Osteoblast (primary cell): ENCODE measurements around the gene ZSCAN22. TPM values are rescaled to one million over a fixed set of nuclear protein-coding genes. Genes with fewer than 3 reads are reported as not detected.

Source experiments
- DNase-seq: peaks from one replicate; pipeline ENCODE4 v3.0.0; 2011; ENCODE audit warnings: low spot score, mixed read lengths; ENCODE audit not compliant: insufficient read length; ENCODE audit errors: missing footprints
- H2AFZ ChIP-seq: 2 replicates; pipeline ENCODE4 v1.6.0; 2011; ENCODE audit warnings: mild to moderate bottlenecking, low read length
- H3K27ac ChIP-seq: 2 replicates; pipeline ENCODE4 v1.5.1; 2011; ENCODE audit warnings: mild to moderate bottlenecking, low read depth, low read length, moderate library complexity
- H3K27me3 ChIP-seq: 2 replicates; pipeline ENCODE4 v1.6.0; 2012; ENCODE audit warnings: mild to moderate bottlenecking, control low read depth, inconsistent platforms, low read length, moderate library complexity; ENCODE audit not compliant: insufficient read depth
- H3K36me3 ChIP-seq: 2 replicates; pipeline ENCODE4 v1.5.1; 2011; ENCODE audit warnings: mild to moderate bottlenecking, low read length, control low read depth, moderate library complexity; ENCODE audit not compliant: insufficient read depth
- H3K4me1 ChIP-seq: 2 replicates; pipeline ENCODE4 v1.5.1; 2011; ENCODE audit warnings: mild to moderate bottlenecking, low read length, control low read depth, moderate library complexity; ENCODE audit not compliant: insufficient read depth
- H3K4me2 ChIP-seq: 2 replicates; pipeline ENCODE4 v1.6.0; 2011; ENCODE audit warnings: mild to moderate bottlenecking, low read length; ENCODE audit not compliant: insufficient read depth
- H3K4me3 ChIP-seq: fragments of 200-600 bp; sonication (generic); 3 replicates; pipeline ENCODE4 v1.5.1; 2012; ENCODE audit warnings: mild to moderate bottlenecking, low read length, inconsistent platforms; ENCODE audit not compliant: insufficient read depth
- H3K79me2 ChIP-seq: 2 replicates; pipeline ENCODE4 v1.6.0; 2012; ENCODE audit warnings: mild to moderate bottlenecking, low read length, control low read depth, inconsistent platforms; ENCODE audit not compliant: insufficient read depth
- H3K9me3 ChIP-seq: 2 replicates; pipeline ENCODE4 v1.5.1; 2011; ENCODE audit warnings: low read depth, low read length, control low read depth
- H4K20me1 ChIP-seq: 2 replicates; pipeline ENCODE4 v1.6.0; 2012; ENCODE audit warnings: mild to moderate bottlenecking, low read length, control low read depth; ENCODE audit not compliant: insufficient read depth
- CTCF ChIP-seq: IDR thresholded peaks from 2 replicates; pipeline ENCODE4 v1.5.1; 2011; ENCODE audit warnings: mild to moderate bottlenecking, low read depth, low read length, moderate library complexity; ENCODE audit errors: extremely low read depth
- total RNA-seq: library from RNA; depleted of rRNA; stranded (reverse); fragments of >200 nt; gene quantifications from 2 replicates; pipeline ENCODE4 v1.2.3, GENCODE V29; 2012

ZSCAN22 gene
- total RNA-seq, 1 donor = 2.5 TPM

GRCh38 chr19:58380037-58380661 is 53.4 kb downstream of the ZSCAN22 start:
- Histone ChIP-seq H3K4me2 (peak overlapping the region; percentile 85), H3K27me3 (no peaks in the 10 kb centered on the region), H3K36me3 (no peaks in the 10 kb centered on the region), H3K27ac (peak overlapping the region; percentile 92), H3K4me1 (peaks cover 15% of the 10 kb centered on the region), H3K79me2 (peaks cover 25% of the 10 kb centered on the region), H4K20me1 (no peaks in the 10 kb centered on the region), H3K9me3 (no peaks in the 10 kb centered on the region), H2AFZ (peak overlapping the region; percentile 94), H3K4me3 (peak overlapping the region; percentile 96)
- peak; percentile 66 for DNase-seq
- TF ChIP-seq CTCF = no peak

DNA sequence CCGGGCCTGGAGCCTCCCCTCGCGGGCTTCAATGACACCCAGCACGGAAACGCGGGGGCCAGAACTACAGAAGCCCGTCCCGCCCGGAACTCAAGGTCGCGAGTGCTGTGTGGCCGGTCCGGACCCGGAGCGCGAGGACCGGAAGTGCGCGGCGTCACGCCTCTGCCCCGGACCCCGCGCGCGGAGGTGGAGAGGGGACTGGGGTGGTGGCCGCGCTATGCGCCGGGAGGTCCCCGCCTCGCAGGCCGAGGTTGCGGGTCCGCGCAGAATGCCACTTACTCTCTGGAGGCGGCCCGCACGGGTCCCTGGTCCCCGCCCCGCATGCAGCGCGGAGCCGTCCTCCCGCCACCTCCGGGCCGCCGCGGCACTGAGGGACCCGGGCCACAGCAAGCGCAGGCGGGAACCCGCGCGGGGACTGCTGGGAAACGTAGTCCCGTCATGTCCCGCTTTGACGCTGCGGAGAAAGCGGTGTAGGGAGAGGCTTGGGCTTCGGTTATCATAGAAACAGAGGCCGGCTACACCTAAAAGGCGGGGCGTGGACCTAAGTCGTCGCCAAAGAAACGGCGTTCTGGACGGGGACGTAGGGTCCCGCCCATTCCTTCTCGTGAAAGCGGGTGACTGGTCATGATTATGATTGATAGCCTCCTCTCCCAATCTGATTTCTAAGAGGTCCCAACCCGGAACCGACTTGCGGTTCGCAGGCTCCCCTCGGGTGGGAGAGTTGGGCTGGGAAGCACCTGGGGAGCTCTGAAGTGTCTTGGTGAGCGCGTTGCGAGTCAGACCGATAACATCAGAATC is 54.1 kb downstream of the ZSCAN22 start, which contains the start of gene ZNF837:
Gene ZNF837 (minus strand): TSS at position 369 of the 798 bp plus-strand sequence. CDS start 11,698 bp downstream, outside the sequence.
- peak; percentile 99 for DNase-seq
- H3K36me3 ChIP-seq = no peaks in the 10 kb centered on the region
- peak within 1 kb of the TSS; percentile 96 for H3K4me3 ChIP-seq
- H3K27me3 ChIP-seq = no peaks in the 10 kb centered on the region
- no peak for TF ChIP-seq CTCF
- H3K27ac ChIP-seq = peak within 1 kb of the TSS; percentile 92
- H2AFZ ChIP-seq = peak within 1 kb of the TSS; percentile 94
- peaks cover 32% of the 10 kb centered on the region for H3K79me2 ChIP-seq
- no peaks in the 10 kb centered on the region for H4K20me1 ChIP-seq
- no peaks in the 10 kb centered on the region for H3K9me3 ChIP-seq
- H3K4me2 ChIP-seq = peak within 1 kb of the TSS; percentile 85
- peaks cover 21% of the 10 kb centered on the region for H3K4me1 ChIP-seq

DNA sequence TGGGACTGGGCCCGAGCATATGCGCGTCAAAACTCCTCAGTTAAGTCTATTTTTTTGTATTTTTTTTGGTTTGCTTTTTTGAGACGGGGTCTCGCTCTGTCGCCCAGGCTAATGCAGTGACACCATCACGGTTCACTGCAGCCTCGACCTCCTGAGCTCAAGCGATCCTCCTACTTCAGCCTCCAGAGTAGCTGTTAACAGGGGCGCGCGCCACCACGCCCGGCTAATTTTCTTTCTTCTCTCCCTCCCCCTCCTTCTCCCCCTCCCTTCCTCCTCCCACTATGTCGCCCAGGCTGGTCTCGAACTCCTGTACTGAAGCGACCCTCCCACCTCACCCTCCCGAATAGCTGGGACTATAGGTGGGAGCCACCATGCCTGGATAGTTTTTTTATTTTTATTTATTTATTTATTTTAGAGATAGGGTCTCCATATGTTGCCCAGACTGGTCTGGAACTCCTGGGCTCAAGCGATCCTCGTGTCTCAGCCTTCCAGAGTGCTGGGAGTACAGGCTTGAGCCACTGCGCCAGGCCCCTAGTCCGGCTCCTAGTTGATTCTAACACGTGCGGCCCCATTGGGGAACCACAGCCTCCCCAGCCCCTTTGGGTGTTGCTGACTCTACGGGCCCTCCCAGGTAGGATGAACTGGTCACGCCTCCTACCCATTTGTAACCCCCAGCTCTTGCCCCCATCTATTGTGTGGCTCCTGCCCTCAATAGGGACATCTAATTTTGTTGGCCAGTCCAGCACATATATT is 54.8 kb downstream of the ZSCAN22 start:
- peaks cover 23% of the 10 kb centered on the region for H3K4me1 ChIP-seq
- DNase-seq = peak; percentile 32
- H3K36me3 ChIP-seq = no peaks in the 10 kb centered on the region
- H3K4me2 ChIP-seq = peak overlapping the region; percentile 85
- H4K20me1 ChIP-seq = no peaks in the 10 kb centered on the region
- peaks cover 38% of the 10 kb centered on the region for H3K79me2 ChIP-seq
- no peaks in the 10 kb centered on the region for H3K27me3 ChIP-seq
- H3K9me3 ChIP-seq = no peaks in the 10 kb centered on the region
- peak overlapping the region; percentile 60 for H2AFZ ChIP-seq
- H3K27ac ChIP-seq = peak overlapping the region; percentile 92
- no peak for TF ChIP-seq CTCF
- peak overlapping the region; percentile 96 for H3K4me3 ChIP-seq
